Measurements from ENCODE around the gene TNFRSF19.

- TF ChIP-seq, protein P1, sequence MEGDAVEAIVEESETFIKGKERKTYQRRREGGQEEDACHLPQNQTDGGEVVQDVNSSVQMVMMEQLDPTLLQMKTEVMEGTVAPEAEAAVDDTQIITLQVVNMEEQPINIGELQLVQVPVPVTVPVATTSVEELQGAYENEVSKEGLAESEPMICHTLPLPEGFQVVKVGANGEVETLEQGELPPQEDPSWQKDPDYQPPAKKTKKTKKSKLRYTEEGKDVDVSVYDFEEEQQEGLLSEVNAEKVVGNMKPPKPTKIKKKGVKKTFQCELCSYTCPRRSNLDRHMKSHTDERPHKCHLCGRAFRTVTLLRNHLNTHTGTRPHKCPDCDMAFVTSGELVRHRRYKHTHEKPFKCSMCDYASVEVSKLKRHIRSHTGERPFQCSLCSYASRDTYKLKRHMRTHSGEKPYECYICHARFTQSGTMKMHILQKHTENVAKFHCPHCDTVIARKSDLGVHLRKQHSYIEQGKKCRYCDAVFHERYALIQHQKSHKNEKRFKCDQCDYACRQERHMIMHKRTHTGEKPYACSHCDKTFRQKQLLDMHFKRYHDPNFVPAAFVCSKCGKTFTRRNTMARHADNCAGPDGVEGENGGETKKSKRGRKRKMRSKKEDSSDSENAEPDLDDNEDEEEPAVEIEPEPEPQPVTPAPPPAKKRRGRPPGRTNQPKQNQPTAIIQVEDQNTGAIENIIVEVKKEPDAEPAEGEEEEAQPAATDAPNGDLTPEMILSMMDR (IDR thresholded peaks at IDR 0.05; ENCODE audit: insufficient read depth, low read length): no peak
- no peak for TF ChIP-seq SPI1 (IDR thresholded peaks at IDR 0.05; ENCODE audit: borderline replicate concordance, low read depth)
Measured at GRCh38 chr13:23575632-23576031, 5.4 kb downstream of the TNFRSF19 start.
